Adipose tissue (tissue), 3 donors: ENCODE measurements around the gene ADAM23. TPM values are rescaled to one million over a fixed set of nuclear protein-coding genes. Genes with fewer than 3 reads are reported as not detected.

Source experiments
- H3K27ac ChIP-seq: one replicate; pipeline ENCODE4 v1.5.1; 2013; ENCODE audit warnings: low read depth, low read length
- WGBS, 3 donors: extraction: QIAGEN DNeasy Blood & Tissue Kit; methylation state at CpG; one replicate each; pipeline ENCODE4 v1.1.7; 2013; 5-methylcytosine and 5-hydroxymethylcytosine counted together
- polyA plus RNA-seq, 3 donors: library from polyadenylated mRNA; stranded (reverse); fragments of 200-250 nt; gene quantifications; one replicate each; pipeline ENCODE4 v1.2.3, GENCODE V29; 2013
- donor health status: healthy with polysubstance abuse.
- donor health status: Bipolar disorder and iron deficiency.
- donor health status: healthy.

Gene ADAM23
- polyA plus RNA-seq, 3 donors = 0.07 to 1.2 (median 1.0) TPM

GRCh38 chr2:206433686-206434085 lies 9.6 kb upstream of the ADAM23 start:
- H3K27ac ChIP-seq = no peak overlapping the region

DNA sequence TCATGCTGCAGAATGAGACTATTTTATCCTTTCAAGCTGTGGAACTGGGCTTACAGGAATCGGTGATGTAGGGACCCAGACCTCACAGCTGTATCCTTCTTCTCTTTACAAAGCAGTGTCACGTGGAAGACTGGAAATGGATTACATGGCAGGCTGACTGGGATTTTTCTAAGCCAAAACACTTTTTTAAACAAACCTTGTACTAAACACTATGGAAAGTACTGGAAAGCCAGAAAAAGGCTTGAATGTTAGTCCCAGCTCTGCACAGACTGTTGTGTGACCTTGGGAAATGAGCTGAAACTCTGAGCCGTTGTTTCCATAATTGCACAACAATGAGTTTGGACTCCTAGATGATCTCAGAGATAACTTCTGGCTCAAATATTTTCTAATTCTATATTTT lies 7.6 kb upstream of the ADAM23 start:
- H3K27ac ChIP-seq = no peak overlapping the region
- WGBS, 3 donors = 16 to 39% (median 37%) methylated on average over 3 of the region's 3 CpGs

- H3K27ac ChIP-seq = no peak overlapping the region
- 57 to 68% (median 61%) methylated on average over 5 of the region's 5 CpGs for WGBS, 3 donors
Measured at GRCh38 chr2:206438196-206438724, 5.1 kb upstream of the ADAM23 start.

- no peak overlapping the region for H3K27ac ChIP-seq
- WGBS, 3 donors = 5 to 12% (median 9%) methylated on average over 10 of the region's 10 CpGs
Measured at GRCh38 chr2:206442474-206442832, 879 bp upstream of the ADAM23 start.

GRCh38 chr2:206443735-206444527 lies 599 bp downstream of the ADAM23 start:
- WGBS, 3 donors = 2 to 3% (median 3%) methylated on average over 49 to 77 of the region's 77 CpGs
- no peak overlapping the region for H3K27ac ChIP-seq

DNA sequence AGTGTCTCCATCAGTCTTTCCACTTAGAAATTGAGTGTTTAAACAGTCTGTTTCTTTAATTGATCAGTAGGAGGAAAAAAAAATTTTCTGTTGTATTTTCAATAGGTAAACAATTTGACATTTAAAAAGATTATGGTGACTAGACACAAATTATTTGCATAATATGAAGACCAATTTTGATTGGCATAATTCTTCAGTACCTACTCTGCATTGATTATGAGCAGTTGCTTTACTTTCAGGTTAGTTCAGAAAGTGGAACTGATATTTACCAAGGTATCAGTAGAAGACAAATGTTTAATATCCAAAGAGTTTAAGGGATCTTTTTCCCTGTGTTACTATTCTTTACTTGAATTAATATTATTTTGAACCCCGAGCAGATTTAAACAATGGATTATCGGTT lies 2.6 kb downstream of the ADAM23 start:
- H3K27ac ChIP-seq = no peak overlapping the region
- WGBS, 3 donors = 78 to 96% (median 92%) methylated on average over 2 of the region's 2 CpGs

DNA sequence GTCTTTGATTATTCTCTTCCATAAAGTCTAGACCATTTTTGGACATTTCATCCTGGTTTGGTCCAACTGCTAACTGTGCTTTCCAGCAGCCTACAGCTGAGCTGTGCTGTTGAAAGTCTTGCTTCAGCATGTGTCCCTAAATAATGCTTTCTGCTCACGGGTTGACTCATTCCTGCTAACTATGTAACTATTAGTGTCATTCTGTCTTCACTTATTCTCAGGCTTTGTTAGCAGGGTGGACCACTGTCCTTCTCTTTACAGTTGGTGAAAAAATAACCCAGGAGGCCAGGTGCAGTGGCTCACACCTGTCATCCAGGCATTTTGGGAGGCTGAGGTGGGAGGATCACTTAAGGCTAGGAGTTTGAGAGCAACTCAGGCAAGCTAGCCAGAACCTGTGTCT lies 8.9 kb downstream of the ADAM23 start:
- 69 to 83% (median 81%) methylated on average over 1 of the region's 1 CpG for WGBS, 3 donors
- no peak overlapping the region for H3K27ac ChIP-seq

DNA sequence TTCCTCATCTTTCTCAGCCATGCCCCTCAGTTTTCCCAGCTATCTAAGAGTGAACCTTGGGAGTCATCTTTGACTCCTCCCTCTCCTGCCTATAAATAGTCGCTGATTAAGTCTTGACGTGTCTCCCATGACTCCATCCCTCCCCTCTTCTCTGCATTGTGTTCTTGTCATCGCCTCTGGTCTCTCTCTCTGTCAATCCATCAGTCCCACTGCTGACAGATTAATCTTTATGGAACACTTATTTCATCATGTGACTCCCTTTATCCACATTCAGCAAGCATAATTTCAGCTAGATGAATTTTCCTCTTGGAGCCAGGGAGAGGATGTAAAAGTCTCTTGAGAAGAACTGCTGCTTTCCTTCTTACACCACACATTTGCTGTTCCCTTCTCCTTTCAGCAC lies 9.4 kb downstream of the ADAM23 start:
- WGBS, 3 donors = 45 to 55% (median 46%) methylated on average over 3 of the region's 3 CpGs
- H3K27ac ChIP-seq = no peak overlapping the region

GRCh38 chr2:206456078-206456754 lies 12.9 kb downstream of the ADAM23 start:
- no peak overlapping the region for H3K27ac ChIP-seq
- 75 to 81% (median 79%) methylated on average over 5 of the region's 5 CpGs for WGBS, 3 donors

DNA sequence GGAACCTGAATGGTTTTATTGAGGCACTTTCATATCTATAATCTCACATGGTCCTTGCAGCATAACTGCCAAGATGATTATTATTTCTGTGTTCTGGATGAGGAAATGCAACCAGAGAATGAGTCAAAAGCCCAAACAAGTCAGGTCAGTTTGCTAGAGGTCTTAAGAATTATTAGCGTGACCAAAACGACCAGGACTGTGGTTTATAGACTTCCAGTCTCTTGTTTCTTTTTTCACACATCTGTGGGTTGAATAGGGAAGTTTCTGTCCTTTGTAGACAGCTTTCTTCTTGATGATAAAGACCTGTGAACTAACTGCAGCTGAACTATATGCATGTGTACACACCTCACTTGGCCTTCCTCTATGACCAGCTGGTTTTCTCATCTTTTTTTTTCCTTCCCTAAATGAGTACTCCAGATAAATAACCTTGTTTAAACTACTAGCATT lies 13.9 kb downstream of the ADAM23 start:
- H3K27ac ChIP-seq = no peak overlapping the region
- 23 to 28% (median 26%) methylated on average over 2 of the region's 2 CpGs for WGBS, 3 donors

DNA sequence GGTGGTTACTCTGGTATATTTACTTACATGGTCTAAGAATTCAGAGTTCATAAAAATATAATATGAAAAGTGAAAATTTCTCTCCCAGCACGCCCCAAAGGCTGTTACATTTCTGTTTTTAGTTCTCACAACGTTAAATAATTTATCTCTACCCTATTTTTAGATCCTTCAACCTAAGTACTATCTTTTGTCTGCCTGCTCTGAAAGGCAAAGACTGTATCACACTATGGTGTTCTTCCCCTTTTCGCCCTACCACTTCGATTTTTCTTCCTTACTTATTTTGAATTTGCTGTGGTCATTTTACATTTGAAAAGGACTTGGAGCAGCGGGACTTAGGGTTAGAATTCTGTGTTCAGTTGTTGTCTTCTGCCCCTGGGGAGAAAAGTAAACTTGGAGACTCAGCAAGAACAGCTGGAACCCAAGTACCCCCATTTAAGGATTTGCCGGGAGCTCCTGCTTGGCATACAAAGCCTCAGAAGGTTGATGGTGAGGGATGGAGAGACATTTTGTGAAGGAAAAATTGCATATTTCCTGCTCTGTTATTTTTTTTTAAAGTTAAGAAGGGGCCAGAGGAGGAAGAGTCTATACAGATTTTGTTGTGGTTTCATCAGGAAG lies 19.0 kb downstream of the ADAM23 start:
- no peak overlapping the region for H3K27ac ChIP-seq

DNA sequence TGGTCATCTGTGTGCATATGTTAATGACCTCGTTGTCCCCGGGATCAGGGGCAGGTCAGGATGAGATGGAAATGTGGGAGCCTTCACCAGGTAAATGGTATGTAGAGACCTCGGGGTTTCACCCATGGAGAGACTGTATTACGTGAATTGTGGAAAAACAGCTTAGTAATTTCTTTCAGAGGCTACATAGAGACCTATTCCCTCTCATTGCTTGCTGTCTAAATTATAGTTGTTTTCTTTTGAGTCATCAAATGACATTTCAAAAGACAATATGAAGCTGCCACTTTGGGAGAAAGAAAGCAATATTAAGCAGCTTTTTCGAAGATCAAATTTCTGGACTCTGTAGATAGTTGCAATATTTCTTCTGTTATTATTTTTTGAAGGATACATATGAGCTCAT lies 20.4 kb downstream of the ADAM23 start:
- 79 to 90% (median 89%) methylated on average over 5 of the region's 5 CpGs for WGBS, 3 donors
- no peak overlapping the region for H3K27ac ChIP-seq

More for the DNA sequence above, 19.0 kb downstream of the ADAM23 start:
- 32 to 45% (median 41%) methylated on average over 6 of the region's 6 CpGs for WGBS, 3 donors

GRCh38 chr2:206464597-206464996 lies 21.3 kb downstream of the ADAM23 start:
- 83 to 92% (median 86%) methylated on average over 2 of the region's 2 CpGs for WGBS, 3 donors
- H3K27ac ChIP-seq = no peak overlapping the region

- 66 to 74% (median 73%) methylated on average over 2 of the region's 2 CpGs for WGBS, 3 donors
Measured at GRCh38 chr2:206471524-206472062, 28.3 kb downstream of the ADAM23 start.

GRCh38 chr2:206472094-206472493 lies 28.8 kb downstream of the ADAM23 start:
- WGBS, 3 donors = 75 to 89% (median 77%) methylated on average over 5 of the region's 5 CpGs
- H3K27ac ChIP-seq = no peak overlapping the region

More at GRCh38 chr2:206471524-206472062, 28.3 kb downstream of the ADAM23 start:
- no peak overlapping the region for H3K27ac ChIP-seq

DNA sequence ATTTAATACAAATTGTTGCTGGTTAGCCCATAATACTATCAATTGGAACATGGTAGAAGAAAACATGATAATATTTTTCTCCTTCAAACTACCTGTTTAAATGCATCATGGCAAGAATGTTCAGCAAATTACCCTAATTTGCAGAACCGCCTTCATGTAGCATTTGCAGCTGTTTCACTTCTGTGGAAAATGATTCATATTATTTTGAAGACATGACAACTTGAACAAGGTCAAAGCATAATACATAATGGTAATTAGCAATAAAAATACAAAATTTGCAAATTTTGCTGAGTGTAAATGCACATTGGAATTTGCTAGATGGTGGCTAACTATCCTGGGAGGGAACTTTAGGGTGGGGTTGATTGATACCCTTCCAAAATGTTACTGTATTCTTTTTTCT lies 30.8 kb downstream of the ADAM23 start:
- H3K27ac ChIP-seq = no peak overlapping the region
- 70 to 93% (median 92%) methylated on average over 1 of the region's 1 CpG for WGBS, 3 donors

- H3K27ac ChIP-seq = no peak overlapping the region
- 80 to 87% (median 86%) methylated on average over 1 of the region's 1 CpG for WGBS, 3 donors
Measured at GRCh38 chr2:206477296-206477695, 34.0 kb downstream of the ADAM23 start.

DNA sequence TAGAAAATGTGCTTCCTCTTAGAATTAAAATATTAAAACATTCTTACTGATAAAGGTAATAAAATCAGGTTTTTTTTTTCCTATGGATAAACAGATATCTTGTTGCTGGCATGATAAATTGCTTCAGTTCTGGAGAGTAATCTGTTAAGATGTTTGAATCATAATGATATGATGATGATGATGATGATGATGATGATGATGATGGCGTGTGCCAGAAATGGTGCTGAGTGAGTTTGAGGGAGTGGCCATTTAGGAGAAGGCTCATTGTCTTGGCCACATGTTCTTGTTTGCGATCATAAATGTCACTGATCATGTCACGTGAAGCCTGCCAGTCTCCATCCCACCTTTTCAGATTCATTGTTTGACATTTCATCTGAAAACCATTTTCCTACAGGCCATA lies 35.0 kb downstream of the ADAM23 start:
- WGBS, 3 donors = 83 to 91% (median 88%) methylated on average over 3 of the region's 3 CpGs

DNA sequence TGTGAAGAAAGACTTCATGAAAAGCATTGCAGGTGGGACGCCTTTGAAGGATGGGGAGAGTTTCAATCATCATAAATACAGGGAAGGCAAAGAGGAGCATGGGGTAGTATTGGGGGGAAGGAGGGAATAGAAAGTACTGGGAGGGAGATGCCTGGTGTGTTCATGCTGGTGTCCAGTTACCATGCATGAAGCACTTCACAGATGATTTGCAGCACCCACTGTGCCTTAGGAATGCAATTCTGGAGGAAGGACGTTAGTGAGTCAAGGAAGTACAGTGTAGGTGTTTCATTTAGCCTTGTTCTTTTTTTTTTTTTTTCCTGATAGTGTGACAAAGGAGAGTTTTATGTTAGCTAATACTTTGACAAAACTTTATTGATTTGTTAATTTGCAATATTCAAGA lies 36.8 kb downstream of the ADAM23 start:
- no peak overlapping the region for H3K27ac ChIP-seq
- 37 to 51% (median 45%) methylated on average over 2 of the region's 2 CpGs for WGBS, 3 donors

More for the DNA sequence above, 35.0 kb downstream of the ADAM23 start:
- no peak overlapping the region for H3K27ac ChIP-seq
